Pancreas (tissue), 10 donors: ENCODE measurements around the gene ADAMTS2. TPM values are rescaled to one million over a fixed set of nuclear protein-coding genes. Genes with fewer than 3 reads are reported as not detected.
A peak's percentile ranks its signal among the peaks of the same experiment; 100 is the strongest.

ENCODE experiments used
- ATAC-seq, 4 donors: fragments of 200-7000 bp; cut with Tn5 transposase; one replicate each; pipeline versions ENCODE4 v1.8.0 to v1.9.1; 2020; ENCODE audit warnings: mild to moderate bottlenecking in 4 of 4, moderate library complexity in 4 of 4
- DNase-seq, 6 donors: peaks; one replicate each; pipeline ENCODE4 v3.0.0-alpha.2; 2020
- FAIRE-seq: peaks from 2 replicates; lab custom pipeline; 2012; peaks lifted over from hg19 to GRCh38; lab: Jason Lieb, UNC
- H3K27ac ChIP-seq, 4 donors: fragments of 200-600 bp; sonication (generic); 1 replicate in 3 of 4; 2 replicates in 1 of 4; pipeline versions ENCODE4 v1.5.0 to v1.8.0; 2020
- H3K27me3 ChIP-seq, 4 donors: fragments of 200-600 bp; one replicate each; pipeline ENCODE4 v1.8.0; 2021
- H3K36me3 ChIP-seq, 3 donors: fragments of 200-600 bp; sonication (generic) in 1 of 3; one replicate each; pipeline versions ENCODE4 v1.5.0 to v1.8.0; 2020 to 2021
- H3K4me1 ChIP-seq, 3 donors: fragments of 200-600 bp; one replicate each; pipeline ENCODE4 v1.8.0; 2021
- H3K4me3 ChIP-seq, 4 donors: fragments of 200-600 bp; sonication (generic) in 2 of 4; one replicate each; pipeline versions ENCODE4 v1.5.0 to v1.8.0; 2020 to 2021
- H3K9me3 ChIP-seq, 4 donors: fragments of 200-600 bp; one replicate each; pipeline ENCODE4 v1.8.0; 2021
- CTCF ChIP-seq, 4 donors: fragments of 200-600 bp; sonication (generic) in 3 of 4; IDR thresholded peaks; one replicate each; pipeline versions ENCODE4 v1.5.0 to v1.8.0; 2021; ENCODE audit warnings: antibody characterized with exemption in 4 of 4
- WGBS, 2 donors: extraction: QIAGEN DNeasy Blood & Tissue Kit; methylation state at CpG; one replicate each; pipeline ENCODE4 v1.1.7; 2013; 5-methylcytosine and 5-hydroxymethylcytosine counted together
- intact Hi-C, 3 donors: fragments of 100-400 bp; cut with DNase I; formaldehyde crosslinking; loops; one replicate each; pipeline versions ENCODE4 v1.11.1 to v1.14.2; 2022
- polyA plus RNA-seq, 2 donors: library from polyadenylated mRNA; stranded (reverse); fragments of 200-250 nt; gene quantifications; one replicate each; pipeline ENCODE4 v1.2.3, GENCODE V29; 2013
- total RNA-seq, 6 donors: library from RNA; stranded (reverse); fragmentation: NEBNext Ultra II Directional in 4 of 6; extraction: Animal tissue kit (Norgen Biotek cat#: 25700) in 4 of 6; gene quantifications; one replicate each; pipeline versions ENCODE4 v1.2.1 to v1.2.4, GENCODE V29; 2021 to 2023
- donor health status: healthy with polysubstance abuse.
- donor health status: DM: no; HTN: no; CAD: no; lungs with moderate emphysema.
- donor health status: DM: no; HTN: no; CAD: no.
- donor health status: control.
- donor health status: control.
- donor health status: Bipolar disorder and iron deficiency.
- donor health status: DM: yes; HTN: yes; CAD: no.
- donor health status: DM: no; HTN: no; CAD: no.
- donor health status: DM: no; HTN: no; CAD: no.
- donor health status: DM: yes; HTN: yes; CAD: no.

ADAMTS2 gene
- total and polyA plus RNA-seq, 8 donors: 1.3 to 18.5 (median 5.8) TPM

- DNase-seq: no peak
- Histone ChIP-seq H3K4me3 (no peak overlapping the region), H3K27ac (no peak overlapping the region), H3K9me3 (no peaks in the 10 kb centered on the region), H3K36me3 (no peaks in the 10 kb centered on the region), H3K4me1 (no peaks in the 10 kb centered on the region), H3K27me3 (no peaks in the 10 kb centered on the region)
- intact Hi-C loops: no loop called here
- TF ChIP-seq CTCF (IDR thresholded peaks at IDR 0.05): no peak
- no peak for ATAC-seq
- FAIRE-seq: no peak
- 80 to 84% methylated on average over 18 of the region's 18 CpGs for WGBS, 2 donors
Observed at GRCh38 chr5:179362355-179362754, 17.1 kb upstream of the ADAMTS2 start.

GRCh38 chr5:179361037-179361603, 15.9 kb upstream of the ADAMTS2 start:
- ATAC-seq (no peak), FAIRE-seq (no peak), DNase-seq (peak in 1 of 6 donors; percentile 14)
- no peaks in the 10 kb centered on the region for H3K36me3 ChIP-seq
- TF ChIP-seq CTCF (IDR thresholded peaks at IDR 0.05): no peak
- WGBS, 2 donors: 62 to 68% methylated on average over 16 of the region's 16 CpGs
- no peak overlapping the region for H3K4me3 ChIP-seq
- intact Hi-C loops: no loop called here
- H3K4me1 ChIP-seq: no peaks in the 10 kb centered on the region
- no peaks in the 10 kb centered on the region for H3K27me3 ChIP-seq
- no peak overlapping the region for H3K27ac ChIP-seq
- H3K9me3 ChIP-seq: no peaks in the 10 kb centered on the region

- Histone ChIP-seq H3K36me3 (no peaks in the 10 kb centered on the region), H3K27ac (no peak overlapping the region), H3K9me3 (no peaks in the 10 kb centered on the region), H3K4me1 (no peaks in the 10 kb centered on the region), H3K4me3 (no peak overlapping the region), H3K27me3 (no peaks in the 10 kb centered on the region)
- no peak for ATAC-seq
- DNase-seq: no peak
- no peak for TF ChIP-seq CTCF (IDR thresholded peaks at IDR 0.05)
- intact Hi-C loops: no loop called here
- no peak for FAIRE-seq
- WGBS, 2 donors: 26 to 30% methylated on average over 7 of the region's 7 CpGs
Observed at GRCh38 chr5:179357031-179357430, 11.8 kb upstream of the ADAMTS2 start.

GRCh38 chr5:179355976-179356974, 11.0 kb upstream of the ADAMTS2 start:
- DNase-seq: no peak
- Histone ChIP-seq H3K27me3 (no peaks in the 10 kb centered on the region), H3K4me3 (no peak overlapping the region), H3K27ac (no peak overlapping the region), H3K4me1 (no peaks in the 10 kb centered on the region), H3K9me3 (no peaks in the 10 kb centered on the region), H3K36me3 (no peaks in the 10 kb centered on the region)
- WGBS, 2 donors: 67 to 74% methylated on average over 11 of the region's 11 CpGs
- ATAC-seq: peak in 3 of 4 donors; percentile 26 to 60 (median 31)
- intact Hi-C loops: no loop called here
- FAIRE-seq: no peak
- TF ChIP-seq CTCF (IDR thresholded peaks at IDR 0.05): no peak
